Stimulated activated CD8-positive, alpha-beta memory T cell treated with anti-CD3 and anti-CD28 coated beads, Interleukin-7, amount 100 ng/mL, for 4 hours (primary cell): ENCODE measurements around the gene CDKN2D.
"Not testable (repeated sequence)": the region's sequence is repeated elsewhere in the genome, so short reads cannot be mapped to it uniquely, and the experiment has no call there.

Source experiments
- DNase-seq, 2 donors: peaks; one replicate each; pipeline ENCODE4 v3.0.0-alpha.2; 2020; ENCODE audit warnings: low read depth in 2 of 2

Gene CDKN2D

DNA sequence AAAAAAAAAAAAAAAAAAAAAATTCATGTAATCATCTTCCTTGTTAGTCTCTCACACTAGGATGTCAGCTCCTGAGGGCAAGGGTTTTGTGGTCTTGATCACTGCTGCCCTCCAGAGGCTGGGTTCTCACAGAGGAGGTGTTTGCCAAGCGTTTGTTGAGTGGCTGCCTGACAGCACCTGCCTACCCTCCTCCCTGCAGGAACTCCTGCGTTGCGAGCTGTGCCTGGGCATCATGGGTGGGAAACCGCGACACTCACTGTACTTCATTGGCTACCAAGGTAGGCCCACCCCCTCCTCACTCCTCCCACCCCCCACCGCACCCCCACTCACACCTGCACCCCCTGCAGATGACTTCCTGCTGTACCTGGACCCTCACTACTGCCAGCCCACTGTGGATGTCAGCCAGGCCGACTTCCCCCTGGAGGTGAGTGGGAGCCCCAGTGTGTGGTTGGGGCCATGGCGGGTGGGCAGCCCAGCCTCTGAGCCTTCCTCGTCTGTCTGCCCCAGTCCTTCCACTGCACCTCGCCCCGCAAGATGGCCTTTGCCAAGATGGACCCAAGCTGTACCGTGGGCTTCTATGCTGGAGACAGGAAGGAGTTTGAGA is 17.0 kb downstream of the CDKN2D start:
- no peak for DNase-seq

DNA sequence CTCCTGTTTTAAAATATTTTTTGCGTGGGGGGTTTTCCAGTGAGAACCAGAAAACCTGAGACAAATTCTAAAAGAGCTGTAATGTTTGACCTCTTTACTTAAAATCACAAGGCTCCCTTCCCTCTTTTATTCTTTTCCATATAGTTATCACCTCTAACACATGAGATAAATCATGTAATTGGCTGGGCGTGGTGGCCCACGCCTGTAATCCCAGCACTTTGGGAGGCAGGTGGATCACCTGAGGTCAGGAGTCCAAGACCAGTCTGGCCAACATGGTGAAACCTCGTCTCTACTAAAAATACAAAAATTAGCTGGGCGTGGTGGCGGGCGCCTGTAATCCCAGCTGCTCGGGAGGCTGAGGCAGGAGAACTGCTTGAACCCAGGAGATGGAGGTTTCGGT is 17.8 kb downstream of the CDKN2D start:
- not testable (repeated sequence) for DNase-seq

DNA sequence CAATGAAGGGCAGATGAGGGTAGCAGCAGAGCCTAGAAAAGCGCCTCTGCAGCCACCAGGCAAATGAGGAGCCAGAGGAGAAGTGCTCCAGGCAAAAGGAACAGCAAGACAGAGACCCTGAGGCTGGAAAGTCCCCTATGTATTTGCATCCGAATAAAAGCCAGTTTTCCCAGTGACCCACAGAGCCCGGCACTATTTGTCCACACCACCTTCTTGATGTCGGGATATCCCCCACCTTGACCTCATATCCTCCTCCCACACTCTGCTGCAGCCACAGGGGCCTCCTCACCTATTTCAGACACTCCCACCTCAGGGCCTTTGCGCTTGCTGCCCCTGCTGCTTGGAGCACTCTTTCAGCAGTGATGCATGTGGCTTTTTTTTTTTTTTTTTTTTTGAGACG is 18.4 kb downstream of the CDKN2D start:
- no peak for DNase-seq

DNA sequence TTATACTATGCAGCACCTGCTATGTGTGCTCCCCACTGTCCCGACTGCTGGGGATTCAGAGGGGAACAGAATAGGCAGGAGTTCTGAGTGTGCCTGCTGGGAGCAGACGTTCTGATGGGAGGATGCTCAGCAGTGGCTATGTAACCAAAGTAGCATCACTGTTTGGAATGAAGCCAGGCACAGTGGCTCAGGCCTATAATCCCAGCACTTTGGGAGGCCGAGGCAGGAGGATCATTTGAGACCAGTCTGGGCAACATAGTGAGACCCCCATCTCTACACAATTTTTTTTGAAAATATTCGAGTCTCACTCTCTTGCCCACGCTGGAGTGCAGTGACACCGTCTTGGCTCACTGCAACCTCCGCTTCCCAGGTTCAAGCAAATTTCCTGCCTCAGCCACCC is 19.0 kb downstream of the CDKN2D start:
- DNase-seq = no peak

DNA sequence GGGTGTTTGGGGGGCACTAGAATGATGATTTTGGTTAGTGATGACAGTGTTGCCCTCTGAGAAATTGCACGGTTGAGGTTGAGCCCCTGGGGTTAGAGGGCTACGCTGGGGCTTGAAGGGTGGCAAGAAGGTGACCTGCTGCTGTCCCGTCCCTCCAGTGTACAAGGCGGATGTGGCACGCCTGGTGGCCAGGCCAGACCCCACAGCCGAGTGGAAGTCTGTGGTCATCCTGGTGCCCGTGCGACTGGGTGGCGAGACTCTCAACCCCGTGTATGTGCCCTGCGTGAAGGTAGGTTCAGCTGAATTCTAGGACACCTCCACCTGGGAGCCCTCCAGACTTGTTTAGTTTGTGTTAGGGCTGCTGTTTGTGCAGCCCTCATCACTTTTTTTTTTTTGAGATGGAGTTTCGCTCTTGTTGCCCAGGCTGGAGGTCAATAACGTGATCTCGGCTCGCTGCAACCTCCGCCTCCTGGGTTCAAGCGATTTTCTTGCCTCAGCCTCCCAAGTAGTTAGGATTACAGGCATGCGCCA is 20.0 kb downstream of the CDKN2D start:
- no peak for DNase-seq

DNA sequence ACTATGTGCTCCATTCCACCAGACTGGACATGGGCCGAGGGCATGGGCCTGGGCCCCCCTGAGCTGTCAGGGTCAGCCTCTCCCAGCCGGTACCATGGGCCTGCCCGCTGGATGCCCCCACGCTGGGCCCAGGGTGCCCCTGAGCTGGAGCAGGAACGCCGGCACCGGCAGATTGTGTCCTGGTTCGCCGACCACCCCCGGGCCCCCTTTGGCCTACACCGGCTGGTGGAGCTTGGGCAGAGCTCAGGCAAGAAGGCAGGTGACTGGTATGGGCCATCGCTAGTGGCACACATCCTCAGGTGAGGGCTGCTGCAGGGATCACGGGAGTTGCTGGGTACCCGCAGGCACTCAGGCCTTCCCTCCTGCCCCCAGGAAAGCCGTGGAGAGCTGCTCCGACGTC is 22.0 kb downstream of the CDKN2D start:
- DNase-seq = no peak

DNA sequence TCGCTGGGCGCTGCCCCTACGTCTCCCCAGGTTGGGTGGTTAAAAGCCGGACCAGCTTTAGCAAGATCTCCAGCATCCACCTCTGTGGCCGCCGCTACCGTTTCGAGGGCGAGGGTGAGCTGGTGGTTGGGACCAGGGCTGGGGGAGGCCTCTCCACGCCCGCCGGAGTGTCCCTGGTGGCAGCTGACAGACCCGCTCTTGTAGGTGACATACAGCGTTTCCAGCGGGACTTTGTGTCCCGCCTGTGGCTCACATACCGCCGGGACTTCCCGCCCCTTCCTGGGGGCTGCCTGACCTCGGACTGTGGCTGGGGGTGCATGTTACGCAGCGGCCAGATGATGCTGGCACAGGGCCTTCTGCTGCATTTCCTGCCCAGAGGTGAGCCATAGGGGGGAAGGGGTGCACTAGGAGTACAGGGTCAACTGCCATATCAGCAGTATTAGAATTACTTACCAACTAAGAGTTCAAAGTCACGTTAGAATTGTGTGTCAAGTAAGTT is 24.0 kb downstream of the CDKN2D start:
- DNase-seq = no peak

DNA sequence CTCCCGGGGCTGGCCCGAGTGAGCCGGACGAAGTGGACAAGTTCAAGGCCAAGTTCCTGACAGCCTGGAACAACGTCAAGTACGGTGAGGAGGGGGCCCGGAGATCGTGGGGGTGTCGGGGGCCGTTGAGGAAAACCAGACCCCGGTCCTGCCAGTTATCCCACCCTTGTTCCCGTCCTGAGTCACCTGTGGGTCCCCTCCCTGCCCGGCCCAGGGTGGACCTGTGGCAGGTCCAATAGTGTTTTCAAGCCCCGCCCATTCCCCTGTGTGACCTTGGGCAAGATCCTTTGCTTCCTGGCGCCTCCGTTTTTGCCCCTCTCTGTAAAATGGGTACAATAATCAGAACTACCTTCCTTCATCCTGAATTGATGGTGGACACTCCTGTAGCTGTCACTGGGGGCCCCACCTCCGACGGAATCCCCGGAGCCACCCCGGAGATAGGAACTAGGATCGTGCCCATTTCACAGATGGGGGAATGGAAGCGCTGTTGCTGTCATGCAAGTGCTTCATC is 24.5 kb downstream of the CDKN2D start:
- DNase-seq = no peak

DNA sequence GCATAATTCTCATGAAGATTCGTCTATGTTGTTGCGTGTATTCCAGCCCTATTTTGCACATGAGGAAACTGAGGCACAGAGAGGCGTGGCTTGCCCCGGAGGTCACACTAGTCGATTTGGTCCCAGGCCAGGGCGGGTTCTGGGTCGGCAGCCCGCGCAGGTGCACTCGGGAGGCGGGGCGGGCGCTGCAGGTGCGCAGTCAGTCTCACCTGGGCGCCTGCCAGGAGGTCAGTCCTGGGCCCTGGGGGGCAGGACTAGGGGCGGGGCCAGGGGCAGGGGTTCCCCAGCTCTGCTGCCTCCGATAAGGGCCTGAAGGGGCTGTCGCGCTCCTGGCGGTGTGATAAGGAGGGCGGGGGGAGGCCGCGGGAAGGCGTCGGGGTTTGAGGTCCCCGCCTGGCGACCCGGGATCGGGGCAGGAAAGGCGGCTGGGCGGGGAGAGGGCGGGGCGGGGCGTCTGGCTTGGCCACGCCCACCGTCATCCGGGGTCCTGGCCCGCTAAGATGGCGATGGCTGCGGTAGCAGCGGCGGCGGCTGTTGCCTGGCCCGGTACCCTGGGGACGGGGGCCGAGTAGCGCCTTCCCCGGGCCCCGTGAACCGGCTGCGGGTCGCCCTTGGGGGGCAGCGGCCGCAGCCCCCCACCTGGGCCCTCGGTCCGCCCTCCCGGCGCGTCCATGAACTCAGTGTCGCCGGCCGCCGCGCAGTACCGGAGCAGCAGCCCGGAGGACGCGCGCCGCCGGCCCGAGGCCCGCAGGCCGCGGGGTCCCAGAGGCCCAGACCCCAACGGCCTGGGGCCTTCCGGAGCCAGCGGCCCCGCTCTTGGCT is 25.1 kb downstream of the CDKN2D start, which contains the start of gene ATG4D:
Gene ATG4D (plus strand): TSS at position 485 of the 822 bp plus-strand sequence. CDS start 187 bp downstream, at position 672.
- DNase-seq = peak; percentile 34 to 67

DNA sequence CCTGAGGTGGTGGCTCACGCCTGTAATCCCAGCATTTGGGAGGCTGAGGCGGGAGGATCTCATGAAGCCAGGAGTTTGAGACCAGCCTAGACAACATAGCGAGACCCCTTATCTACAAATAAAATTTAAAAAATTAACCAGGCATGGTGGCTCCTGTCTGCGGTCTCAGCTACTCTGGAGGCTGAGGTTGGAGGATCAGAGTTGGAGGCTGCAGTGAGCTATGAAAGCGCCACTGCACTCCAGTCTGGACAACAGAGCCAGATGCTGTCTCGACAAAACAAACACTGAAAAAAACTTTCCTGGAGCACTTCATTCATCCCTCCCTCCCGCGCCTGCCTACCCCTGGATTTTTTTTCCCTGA is 25.7 kb downstream of the CDKN2D start:
- no peak for DNase-seq

DNA sequence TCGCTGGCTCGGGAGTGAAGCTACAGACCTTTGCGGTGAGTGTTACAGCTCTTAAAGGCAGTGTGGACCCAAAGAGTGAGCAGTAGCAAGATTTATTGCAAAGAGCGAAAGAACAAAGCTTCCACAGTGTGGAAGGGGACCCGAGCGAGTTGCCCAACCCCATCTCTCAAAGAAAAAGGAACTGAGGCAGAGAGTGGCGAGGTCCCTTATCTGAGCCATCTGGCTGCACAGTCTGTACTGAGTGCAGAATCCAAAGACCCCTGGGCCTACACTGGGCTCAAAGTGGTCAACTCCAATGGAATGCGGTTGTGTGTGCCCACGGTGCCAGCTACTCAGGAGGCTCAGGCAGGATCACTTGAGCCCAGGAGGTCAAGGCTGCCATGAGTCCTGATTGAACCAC is 29.8 kb downstream of the CDKN2D start:
- DNase-seq = not testable (repeated sequence)

DNA sequence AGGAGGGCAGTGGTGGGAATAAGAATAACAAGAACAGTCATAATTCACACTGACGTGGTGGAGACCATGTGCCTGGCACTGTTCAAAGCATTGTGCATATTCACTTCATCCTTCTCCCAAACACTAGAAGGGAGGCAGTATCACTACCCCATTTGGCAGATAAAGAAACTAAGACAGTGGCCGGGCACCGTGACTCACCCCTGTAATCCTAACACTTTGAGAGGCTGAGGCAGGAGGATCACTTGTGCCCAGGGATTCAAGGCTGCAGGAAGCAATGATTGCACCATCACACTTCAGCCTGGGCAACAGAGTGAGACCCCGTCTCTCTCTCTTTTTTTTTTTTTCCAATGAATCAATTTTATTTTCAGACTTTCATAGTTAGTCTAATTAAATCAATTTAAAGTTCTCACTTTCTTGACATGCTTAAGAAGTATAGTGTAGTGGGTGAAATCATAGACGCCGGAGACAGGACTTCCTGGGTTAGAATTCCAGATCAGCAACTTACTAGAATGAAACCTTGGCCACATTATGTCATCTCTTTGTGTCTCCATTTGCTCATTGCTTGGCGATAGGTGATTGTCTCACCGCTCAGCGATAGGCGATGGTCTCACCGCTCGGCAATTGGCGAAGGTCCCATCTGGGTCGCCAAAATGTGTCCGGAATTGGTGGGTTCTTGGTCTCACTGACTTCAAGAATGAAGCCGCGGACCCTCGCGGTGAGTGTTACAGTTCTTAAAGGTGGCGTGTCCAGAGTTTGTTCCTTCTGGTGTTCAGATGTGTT is 30.4 kb downstream of the CDKN2D start:
- no peak for DNase-seq

DNA sequence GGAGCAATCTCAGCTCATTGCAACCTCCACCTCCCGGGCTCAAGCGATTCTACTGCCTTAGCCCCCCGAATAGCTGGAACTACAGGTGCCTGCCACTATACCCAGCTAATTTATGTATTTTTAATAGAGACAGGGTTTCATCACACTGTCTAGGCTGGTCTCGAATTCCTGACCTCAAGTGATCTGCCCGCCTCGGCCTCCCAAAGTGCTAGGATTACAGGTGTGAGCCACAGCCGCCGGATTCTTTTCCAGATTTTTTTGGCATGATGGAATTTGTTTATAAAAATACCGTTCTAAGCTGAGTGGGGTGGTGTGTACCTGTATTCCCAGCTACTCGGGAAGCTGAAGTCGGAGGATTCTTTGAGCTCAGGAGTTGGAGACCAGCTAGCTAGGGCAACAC is 31.1 kb downstream of the CDKN2D start:
- no peak for DNase-seq

DNA sequence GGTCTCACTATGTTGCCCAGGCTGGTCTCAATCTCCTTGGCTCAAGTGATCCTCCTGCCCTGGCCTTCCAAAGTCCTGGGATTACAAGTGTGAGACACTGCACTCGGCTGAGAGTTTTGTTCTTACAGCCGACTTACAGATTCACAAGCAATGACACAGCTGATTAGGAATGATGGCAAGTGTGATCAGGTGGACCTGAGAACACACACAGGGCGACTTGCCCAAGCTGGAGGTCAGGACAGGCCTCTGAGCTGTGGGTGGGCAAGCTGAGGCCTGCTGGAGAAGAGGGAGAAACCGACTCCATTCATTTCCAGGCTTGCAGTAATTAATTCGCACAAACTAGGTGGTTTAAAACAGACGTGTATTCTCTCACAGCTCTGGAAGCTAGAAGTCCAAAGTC is 33.2 kb downstream of the CDKN2D start:
- no peak for DNase-seq

DNA sequence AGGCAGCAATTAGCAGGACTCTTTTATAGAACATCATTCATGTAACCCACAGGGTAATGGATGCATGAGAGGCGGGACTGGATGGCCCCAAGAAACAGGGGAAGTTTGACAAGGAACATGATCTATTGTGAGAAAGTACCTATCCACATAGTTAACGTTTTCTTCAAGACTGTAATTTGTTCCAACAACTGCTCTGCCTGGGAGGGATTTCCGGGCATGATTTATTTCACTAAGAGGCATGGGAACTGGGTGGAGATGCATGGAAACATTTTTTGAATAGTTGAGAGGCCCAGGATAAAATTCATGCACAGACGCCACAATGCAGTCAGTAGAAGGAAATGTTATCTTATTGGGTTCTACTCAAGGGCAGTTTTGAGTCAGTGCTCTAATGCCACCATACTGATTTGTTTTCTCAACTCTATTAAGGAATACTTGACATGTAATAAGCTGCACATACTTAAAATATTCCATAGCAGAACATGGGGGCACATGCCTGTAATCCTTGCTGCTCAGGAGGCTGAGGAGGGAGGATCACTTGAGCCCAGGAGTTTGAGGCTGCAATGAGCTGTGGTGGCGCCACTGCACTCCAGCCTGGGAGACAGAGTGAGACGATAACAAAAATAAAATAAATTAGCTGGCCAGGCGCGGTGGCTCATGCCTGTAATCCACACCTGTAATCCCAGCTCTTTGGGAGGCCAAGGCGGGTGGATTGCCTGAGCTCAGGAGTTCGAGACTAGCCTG is 35.0 kb downstream of the CDKN2D start:
- no peak for DNase-seq

DNA sequence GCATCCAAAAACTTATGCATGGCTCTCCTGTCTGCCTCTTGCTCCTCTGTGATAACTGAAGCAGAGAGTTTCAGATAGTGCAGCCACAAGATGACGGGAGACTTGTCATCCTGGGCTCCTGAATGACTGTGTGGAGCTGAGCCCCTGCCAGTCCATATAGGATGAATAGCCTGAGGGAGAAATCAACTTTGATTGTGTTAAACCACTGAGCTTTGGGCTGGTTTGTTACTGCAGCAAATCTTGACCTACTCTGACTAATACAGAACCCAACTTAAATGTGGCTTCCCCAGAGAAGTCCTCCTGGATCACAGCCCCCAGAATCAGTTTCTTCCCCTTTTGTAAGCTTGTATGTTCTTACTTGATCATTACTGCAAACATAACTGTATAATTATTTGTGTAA is 36.3 kb downstream of the CDKN2D start:
- no peak for DNase-seq

DNA sequence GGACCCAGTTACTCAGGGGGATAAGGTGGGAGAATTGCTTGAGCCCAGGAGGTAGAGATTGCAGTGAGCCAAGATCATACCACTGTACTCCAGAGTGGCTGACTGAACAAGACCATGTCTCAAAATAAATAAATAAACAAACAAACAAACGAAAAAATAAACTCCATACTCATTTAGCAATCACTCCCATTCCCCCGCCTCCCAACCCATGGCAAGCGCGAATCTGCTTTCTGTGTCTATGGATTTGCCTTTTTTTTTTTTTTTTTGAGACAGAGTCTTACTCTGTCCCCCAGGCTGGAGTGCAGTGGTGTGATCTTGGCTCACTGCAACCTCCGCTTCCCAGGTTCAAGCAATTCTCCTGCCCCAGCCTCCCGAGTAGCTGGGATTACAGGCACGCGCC is 41.9 kb downstream of the CDKN2D start:
- DNase-seq = not testable (repeated sequence)

DNA sequence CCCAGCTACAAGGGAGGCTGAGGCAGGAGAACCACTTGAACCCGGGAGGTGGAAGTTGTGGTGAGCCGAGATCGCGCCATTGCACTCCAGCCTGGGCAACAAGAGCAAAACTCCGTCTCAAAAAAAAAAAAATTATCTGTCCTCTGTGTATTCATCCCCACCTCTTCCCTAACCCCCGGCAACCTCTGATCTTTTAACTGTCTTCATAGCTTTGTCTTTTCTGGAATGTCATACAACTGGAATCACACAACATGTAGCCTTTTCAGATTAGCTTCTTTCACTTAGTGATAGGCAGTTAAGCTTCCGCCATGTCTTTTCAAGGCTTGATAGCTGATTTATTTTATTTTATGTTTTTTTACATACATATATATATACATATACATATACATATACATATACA is 43.1 kb downstream of the CDKN2D start:
- DNase-seq = no peak

DNA sequence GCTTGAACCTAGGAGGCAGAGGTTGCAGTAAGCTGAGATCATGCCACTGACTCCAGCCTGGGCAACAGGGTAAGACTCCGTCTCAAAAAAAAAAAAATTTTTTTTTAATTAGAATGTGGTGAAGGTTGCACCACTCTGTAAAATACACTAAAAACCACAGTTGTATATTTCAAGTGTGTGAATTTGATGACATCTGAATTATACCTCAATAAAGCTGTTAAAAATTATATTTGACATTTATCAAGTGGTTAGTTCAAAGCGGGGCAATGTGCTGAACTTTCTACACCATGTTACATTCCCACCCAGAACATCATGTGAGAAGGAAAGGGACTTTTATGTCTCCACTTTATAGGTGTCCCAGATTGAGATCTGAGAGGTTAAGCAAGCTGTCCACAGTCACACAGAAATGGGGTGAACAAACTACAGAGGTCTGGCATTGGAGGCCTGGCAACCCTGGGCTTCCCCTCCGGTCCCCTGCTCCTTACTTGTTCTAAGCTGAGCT is 45.6 kb downstream of the CDKN2D start:
- no peak for DNase-seq

DNA sequence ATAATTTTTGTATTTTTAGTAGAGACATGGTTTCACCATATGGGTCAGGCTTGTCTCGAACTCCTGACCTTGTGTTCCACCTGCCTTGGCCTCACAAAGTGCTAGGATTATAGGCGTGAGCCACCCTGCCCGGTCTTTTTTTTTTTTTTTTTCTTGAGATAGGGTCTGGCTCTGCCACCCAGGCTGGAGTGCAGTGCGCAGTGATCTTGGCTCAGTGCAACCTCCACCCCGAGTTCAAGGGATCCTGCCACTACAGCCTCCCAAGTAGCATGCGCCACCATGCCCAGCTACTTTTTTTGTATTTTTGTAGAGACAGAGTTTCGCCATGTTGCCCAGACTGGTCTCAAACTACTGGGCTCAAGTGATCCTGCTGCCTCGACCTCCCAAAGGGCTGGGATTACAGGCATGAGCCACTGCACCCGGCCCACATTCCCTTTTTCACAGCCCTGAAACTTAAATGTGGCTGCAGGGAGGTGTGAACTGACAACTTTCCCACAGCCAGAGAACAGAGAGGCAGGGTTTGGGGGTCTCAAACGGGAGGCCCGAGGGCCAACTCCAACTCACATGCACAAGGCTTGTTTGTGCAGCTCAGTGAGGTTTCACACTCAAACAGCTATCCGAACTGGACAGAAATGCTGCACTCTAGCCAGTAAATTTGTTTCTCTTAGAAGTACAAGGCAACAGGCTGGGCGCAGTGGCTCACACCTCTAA is 47.2 kb downstream of the CDKN2D start:
- DNase-seq = no peak
